Kasumi-1 (cell line): ENCODE data around the gene TCF7L1.
A peak's percentile ranks its signal among the peaks of the same experiment; 100 is the strongest.

Source experiments
- DNase-seq, 2 experiments: peaks; one replicate each; lab custom pipeline; 2025; lab: John Stamatoyannopoulos, UW

The TCF7L1 gene

DNA sequence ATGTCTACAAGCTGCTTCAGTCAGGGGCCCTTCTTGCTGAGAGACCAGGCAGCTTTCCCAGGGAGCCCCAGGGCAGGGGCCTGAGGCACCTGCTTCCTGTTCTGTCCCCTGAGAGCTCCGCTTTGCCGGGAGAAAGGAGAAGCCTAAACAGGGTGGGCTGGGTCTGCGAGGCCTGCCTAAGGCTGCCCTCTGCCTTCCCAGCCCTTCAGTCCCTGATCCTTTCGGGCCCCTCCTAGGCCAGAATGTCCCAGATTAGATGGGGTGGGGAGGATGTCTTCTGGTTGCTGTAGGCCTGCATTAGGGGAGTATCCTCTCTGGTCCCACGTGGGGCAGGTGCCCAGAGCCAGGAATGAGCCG lies 122.2 kb downstream of the TCF7L1 start:
- no peak for DNase-seq

GRCh38 chr2:85255813-85256594 lies 122.8 kb downstream of the TCF7L1 start:
- DNase-seq = no peak

DNA sequence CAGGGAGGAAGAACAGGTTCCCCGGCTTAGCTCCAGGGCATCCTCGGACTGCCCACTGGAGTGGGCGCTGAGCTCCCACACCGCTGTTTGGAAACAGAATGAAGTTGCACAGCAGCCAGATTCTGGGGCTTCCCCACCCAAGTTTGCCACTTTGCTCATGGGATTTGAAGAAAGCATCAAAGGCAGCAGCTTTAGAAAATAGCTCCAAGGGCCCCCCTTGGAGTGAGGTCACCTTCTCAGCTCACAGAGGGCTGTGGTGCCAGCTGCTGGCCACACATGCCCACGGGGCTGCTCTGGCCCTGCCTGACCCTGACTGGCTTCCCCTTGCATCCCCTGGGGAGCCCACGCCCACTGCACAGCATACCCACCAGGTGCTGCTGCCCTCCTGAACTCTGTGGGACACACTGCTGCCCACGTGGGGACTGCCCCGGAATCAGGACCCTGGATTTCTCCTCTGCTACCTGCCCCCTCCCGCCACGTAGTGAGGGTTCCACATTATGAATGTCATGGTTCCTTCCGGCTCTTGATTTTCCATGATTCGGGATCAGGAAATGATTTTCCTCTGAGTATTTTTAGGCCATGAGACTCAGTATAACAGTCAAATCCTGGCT lies 124.3 kb downstream of the TCF7L1 start:
- no peak for DNase-seq

GRCh38 chr2:85257970-85258605 lies 124.9 kb downstream of the TCF7L1 start:
- DNase-seq = no peak

DNA sequence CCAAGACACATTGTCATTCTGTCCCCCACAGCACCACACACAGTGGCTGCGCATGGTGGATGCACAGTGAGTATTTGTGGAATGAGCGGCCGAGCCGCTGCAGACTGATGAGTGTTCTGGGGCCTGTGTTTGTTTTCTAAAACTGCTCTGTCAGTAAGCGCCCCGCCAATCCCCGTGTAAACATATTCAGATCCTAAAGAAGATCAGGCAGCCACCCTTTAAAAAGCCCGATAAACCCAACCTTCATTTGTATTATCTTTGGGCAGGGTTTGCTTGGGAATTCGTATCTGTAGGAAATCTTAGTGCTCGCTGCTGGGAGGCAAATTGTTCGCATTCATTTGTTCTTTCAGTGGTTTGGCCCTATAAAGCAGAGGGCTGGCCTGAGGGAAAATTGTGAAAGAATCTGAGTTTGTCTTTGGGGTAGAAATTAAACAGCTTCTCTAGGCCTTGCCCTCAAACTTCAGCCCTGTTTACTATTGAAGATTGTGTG lies 126.0 kb downstream of the TCF7L1 start:
- no peak for DNase-seq

DNA sequence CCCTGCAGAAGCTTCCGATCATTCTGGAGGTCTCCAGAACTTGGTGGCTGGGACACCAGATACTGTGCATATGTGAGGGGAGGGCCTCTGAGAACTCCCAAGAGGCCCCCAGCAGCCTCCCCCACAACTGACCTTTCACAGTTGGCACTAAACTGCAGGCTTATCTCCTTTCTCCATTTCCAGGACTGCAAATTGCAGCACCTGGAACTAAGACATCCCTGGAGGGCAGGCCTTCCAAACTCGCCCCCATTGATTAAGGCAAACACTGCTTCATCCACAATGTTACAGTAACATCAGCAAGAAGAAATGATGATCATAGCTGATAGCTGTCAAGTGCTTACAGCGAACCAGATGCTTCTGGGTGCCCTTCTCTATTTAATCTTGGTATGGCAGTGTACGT lies 126.7 kb downstream of the TCF7L1 start:
- no peak for DNase-seq

DNA sequence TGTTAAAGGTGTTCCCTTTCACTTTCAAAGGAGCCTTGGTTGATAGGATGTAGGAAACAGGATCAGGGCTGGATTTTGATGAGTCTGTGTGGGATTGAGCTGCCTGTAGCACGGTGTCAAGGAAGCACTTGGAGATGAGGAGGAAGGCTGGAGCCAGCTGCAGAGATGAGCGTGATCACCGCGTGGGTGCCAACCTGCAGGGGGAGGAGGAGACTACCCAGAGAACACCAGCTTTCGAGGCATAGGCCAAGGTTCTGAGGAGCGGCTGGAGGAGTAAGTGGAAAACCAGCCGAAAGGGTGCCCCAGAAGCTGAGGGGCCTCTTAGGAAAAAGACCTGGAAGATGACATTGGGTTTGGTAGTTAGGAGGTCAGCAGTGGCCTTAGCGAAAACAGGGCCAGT lies 130.4 kb downstream of the TCF7L1 start:
- no peak for DNase-seq

GRCh38 chr2:85264471-85264870 lies 131.3 kb downstream of the TCF7L1 start:
- DNase-seq = no peak

- DNase-seq = no peak
Observed at GRCh38 chr2:85265304-85265703, 132.1 kb downstream of the TCF7L1 start.

- peak in 1 of 2 experiments; percentile 19 for DNase-seq
Observed at GRCh38 chr2:85266146-85267041, 133.2 kb downstream of the TCF7L1 start.

- DNase-seq = no peak
Observed at GRCh38 chr2:85269959-85270358, 136.8 kb downstream of the TCF7L1 start.

- DNase-seq = no peak
Observed at GRCh38 chr2:85272357-85272756, 139.2 kb downstream of the TCF7L1 start.

DNA sequence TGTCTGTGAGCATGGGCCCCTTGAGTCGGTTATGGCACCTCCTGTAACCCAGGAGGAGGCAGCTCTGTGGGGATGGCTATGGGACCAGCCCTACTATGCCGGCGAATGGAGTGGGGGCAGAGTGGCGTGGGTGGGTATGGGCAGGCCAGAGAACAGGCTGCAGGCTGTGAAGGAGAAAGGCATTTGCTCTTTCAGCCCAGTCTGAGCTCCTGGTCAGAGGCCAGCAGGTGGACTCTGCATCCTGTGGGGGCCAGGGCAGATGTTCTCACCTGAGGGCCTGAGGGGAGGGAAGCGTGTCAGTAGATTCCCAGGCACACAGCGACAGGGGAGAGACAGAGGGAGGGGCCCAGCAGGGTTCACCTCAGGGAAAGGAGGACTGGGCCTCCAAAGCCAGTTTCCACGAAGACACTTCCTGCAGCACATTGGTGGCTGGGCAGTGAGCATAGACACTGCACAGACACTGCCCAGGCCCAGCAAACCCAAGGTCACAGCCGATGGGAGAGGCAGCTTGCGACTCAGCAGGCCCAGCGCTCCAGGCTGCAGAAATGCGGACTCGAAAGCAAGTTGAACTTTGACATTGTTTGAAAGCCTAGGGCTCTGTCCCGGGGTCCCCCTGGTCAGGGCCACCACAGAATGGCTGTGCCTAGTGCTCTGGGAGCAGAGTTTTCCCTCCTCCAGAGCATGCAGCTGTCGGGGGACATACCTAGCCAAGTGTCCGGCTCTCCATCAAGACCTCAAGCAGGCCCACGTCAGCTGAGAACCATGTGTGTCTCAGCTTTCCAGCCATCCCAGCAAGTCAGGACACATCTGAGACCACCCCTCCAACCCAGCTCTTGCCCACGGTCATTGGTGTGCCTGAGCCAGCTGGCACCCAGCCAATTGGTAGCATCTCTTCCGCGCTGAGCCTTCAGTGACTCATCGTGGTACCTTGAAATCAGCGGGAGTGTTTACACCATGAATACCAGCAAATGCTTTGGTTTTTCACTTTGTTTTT lies 140.8 kb downstream of the TCF7L1 start:
- no peak for DNase-seq

- DNase-seq = no peak
Observed at GRCh38 chr2:85275984-85276540, 142.9 kb downstream of the TCF7L1 start.

DNA sequence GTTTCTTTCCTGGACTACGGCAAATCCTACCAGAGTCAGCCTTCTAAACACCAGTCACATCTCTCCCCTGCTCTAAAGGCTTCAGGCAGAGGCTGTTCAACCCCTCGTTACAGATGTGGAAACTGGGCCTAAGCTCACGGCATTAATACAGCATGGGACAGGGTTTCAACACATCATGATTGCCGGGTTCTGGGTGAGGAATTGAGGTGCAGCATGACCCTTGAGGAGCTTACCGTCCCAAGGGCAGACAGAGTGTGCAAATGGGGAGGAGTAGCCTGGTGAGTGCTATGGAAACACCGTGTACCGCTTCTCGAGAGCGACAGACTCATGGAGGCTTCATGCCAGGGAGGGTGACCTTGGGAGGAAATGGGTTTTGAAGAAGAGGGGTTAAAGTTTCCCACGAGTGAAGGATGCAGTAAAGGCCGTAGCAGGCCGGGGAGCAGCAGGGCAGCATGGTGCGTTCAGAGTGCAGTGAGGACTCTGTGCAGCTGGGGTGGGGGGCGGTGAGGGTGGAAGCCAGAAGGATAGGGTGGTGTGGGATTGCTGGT lies 143.5 kb downstream of the TCF7L1 start:
- DNase-seq = no peak

GRCh38 chr2:85277416-85278158 lies 144.4 kb downstream of the TCF7L1 start:
- no peak for DNase-seq

DNA sequence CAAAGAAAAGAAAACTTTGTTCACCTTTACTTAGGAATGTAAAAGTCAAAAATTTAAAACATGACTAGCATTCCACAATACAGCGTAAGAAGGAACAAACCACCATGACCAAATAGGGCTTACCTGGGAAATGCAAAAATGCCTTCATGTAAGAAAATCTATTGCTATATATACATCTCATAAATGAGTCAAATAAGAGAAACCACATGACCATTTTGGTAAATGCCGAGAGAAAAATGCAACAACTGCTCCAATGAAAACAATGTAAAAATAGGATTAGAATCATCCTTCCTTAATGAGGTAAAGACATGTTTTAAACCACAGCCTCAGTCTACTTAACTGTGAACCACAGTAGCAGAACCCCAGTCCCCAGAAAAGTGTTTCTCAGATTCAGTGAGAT lies 145.2 kb downstream of the TCF7L1 start:
- no peak for DNase-seq

DNA sequence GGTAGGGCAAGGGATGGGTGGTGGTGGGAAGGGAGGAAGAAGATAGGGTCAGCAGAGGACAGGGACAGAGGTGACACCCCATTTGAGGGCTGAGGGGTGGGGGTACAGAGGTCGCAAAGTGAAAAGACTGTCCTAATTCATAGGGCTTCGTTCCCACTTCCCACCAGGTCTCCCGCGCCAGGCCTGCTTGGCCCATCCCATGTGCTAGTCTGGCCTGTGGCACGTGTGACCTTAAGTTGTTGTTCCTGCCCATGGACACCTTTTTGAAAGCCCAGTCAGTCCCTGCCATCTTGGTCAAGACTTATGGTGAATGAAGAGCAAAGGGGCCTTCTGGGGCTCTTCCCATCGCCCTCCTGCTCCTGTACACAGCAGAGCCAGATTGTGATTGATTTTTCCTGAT lies 148.4 kb downstream of the TCF7L1 start:
- no peak for DNase-seq

DNA sequence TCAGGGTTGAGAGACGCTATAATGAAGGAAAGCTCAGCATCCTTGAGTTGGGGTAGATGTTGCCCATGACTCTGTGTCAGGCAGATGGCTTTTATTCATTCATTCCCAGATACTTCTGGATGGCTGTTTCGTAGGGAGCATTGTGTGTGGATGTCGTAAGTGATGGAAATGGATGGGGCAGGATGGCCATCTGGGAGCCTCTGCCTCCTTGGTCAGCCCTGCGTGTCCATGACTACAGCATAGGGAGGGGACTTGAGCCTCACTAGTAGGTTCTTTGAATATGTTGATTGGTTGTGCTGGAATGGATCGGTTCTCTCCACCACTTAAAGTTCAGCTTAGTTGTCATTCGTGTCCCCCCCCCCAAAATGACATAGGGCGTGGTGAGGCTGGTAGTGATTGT lies 149.7 kb downstream of the TCF7L1 start:
- DNase-seq = no peak

DNA sequence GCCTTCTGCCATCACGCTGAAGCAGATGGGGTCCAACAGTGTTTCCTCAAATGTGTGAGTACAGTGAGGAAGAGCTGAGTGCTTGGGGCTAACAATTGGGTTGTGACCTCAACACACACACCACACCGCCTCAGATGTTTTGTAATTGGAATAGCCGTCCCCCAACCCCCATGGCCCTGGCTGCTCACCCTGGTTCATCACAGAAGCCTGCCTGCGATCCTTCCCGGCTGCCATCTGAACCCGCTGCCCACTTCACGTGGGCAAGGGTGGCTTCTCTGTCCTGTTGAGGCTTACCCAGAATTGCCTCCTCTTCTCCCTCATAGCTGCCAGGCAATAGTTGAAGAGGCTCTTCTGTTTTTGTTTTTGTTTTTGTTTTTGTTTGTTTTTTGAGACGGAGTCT lies 150.4 kb downstream of the TCF7L1 start:
- DNase-seq = no peak
